Endothelial cell of umbilical vein (primary cell): ENCODE results near the gene SMC4. TPM values are rescaled to one million over a fixed set of nuclear protein-coding genes. Genes with fewer than 3 reads are reported as not detected.

Experiments used
- BruUV-seq: library from RNA; stranded (reverse); fragments of 400-500 nt; replicated peaks from 2 replicates; lab custom pipeline; 2021; lab: Mats Ljungman, UMichigan
- CTCF ChIA-PET: fragments of 300-600, 350-600 bp; sonication (Branson Sonifier 250); formaldehyde crosslinking; loops from one replicate; lab custom pipeline; 2021; ENCODE audit warnings: antibody characterized with exemption, inconsistent platforms; lab: Charles Lee
- POLR2A ChIA-PET: fragments of 300-600, 350-600 bp; sonication (Branson Sonifier 250); formaldehyde crosslinking; loops from one replicate; lab custom pipeline; 2021; ENCODE audit warnings: antibody characterized with exemption, inconsistent platforms; lab: Charles Lee
- DNase-seq: peaks from one replicate; pipeline ENCODE4 v3.0.0-alpha.2; 2011; ENCODE audit warnings: low read depth, low spot score
- FAIRE-seq: peaks from 2 replicates; lab custom pipeline; 2011; peaks lifted over from hg19 to GRCh38; lab: Jason Lieb, UNC
- H2AFZ ChIP-seq: 2 replicates; pipeline ENCODE4 v1.6.0; 2012; ENCODE audit warnings: low read depth, low read length, control low read depth, inconsistent platforms
- H3K27ac ChIP-seq: 2 replicates; pipeline ENCODE4 v1.5.1; 2011; ENCODE audit warnings: low read depth, mild to moderate bottlenecking, control low read depth, low read length, moderate library complexity; ENCODE audit not compliant: insufficient read depth
- H3K27me3 ChIP-seq, 2 experiments: 2 replicates each; pipeline versions ENCODE4 v1.6.0 to v1.6.1; 2011; ENCODE audit warnings: low read length in 2 of 2, mixed read lengths in 1 of 2; ENCODE audit not compliant: control insufficient read depth in 2 of 2, insufficient read depth in 2 of 2
- H3K36me3 ChIP-seq, 2 experiments: 2 replicates in 1 of 2; 3 replicates in 1 of 2; pipeline ENCODE4 v1.5.1; 2011; ENCODE audit warnings: low read length in 2 of 2, mild to moderate bottlenecking in 1 of 2, moderate library complexity in 1 of 2; ENCODE audit not compliant: control insufficient read depth in 2 of 2, insufficient read depth in 2 of 2; ENCODE audit errors: extremely low read depth in 1 of 2
- H3K4me1 ChIP-seq: 3 replicates; pipeline ENCODE4 v1.5.1; 2011; ENCODE audit warnings: mild to moderate bottlenecking, low read length; ENCODE audit not compliant: control insufficient read depth, insufficient read depth; ENCODE audit errors: extremely low read depth
- H3K4me2 ChIP-seq: 2 replicates; pipeline ENCODE4 v1.6.1; 2011; ENCODE audit warnings: low read length, control low read depth, mixed read lengths; ENCODE audit not compliant: insufficient read depth
- H3K4me3 ChIP-seq, 3 experiments: fragments of 200-600 bp in 1 of 3; sonication (generic), shearing (Covaris generic) in 1 of 3; replicated peaks in 1 of 3; 2 replicates each; pipeline ENCODE4 v1.5.1; 2011 to 2016; ENCODE audit warnings: control low read depth in 3 of 3, low read length in 3 of 3, mild to moderate bottlenecking in 2 of 3, inconsistent platforms in 1 of 3, low read depth in 1 of 3, moderate library complexity in 1 of 3; ENCODE audit not compliant: insufficient read depth in 1 of 3
- H3K79me2 ChIP-seq: 2 replicates; pipeline ENCODE4 v1.6.0; 2012; ENCODE audit warnings: low read length, inconsistent platforms; ENCODE audit not compliant: control insufficient read depth, insufficient read depth
- H3K9ac ChIP-seq: replicated peaks from 2 replicates; pipeline ENCODE3; 2011; ENCODE audit warnings: low read length, control low read depth; ENCODE audit not compliant: insufficient read depth; ENCODE audit errors: extremely low read depth
- H3K9me1 ChIP-seq: replicated peaks from 3 replicates; pipeline ENCODE4 v1.6.0; 2011; ENCODE audit warnings: mild to moderate bottlenecking, low read length; ENCODE audit not compliant: control insufficient read depth, insufficient read depth; ENCODE audit errors: extremely low read depth
- H3K9me3 ChIP-seq: replicated peaks from 2 replicates; pipeline ENCODE4 v1.5.1; 2012; ENCODE audit warnings: low read length, inconsistent platforms; ENCODE audit not compliant: control insufficient read depth, insufficient read depth
- H4K20me1 ChIP-seq: replicated peaks from 2 replicates; pipeline ENCODE3; 2011; ENCODE audit warnings: mild to moderate bottlenecking, low read length; ENCODE audit not compliant: control insufficient read depth, insufficient read depth; ENCODE audit errors: extremely low read depth
- CTCF ChIP-seq, 2 donors: IDR thresholded peaks; 1 replicate in 1 of 2; 2 replicates in 1 of 2; pipeline ENCODE4 v1.5.1; 2011; ENCODE audit warnings: low read length in 2 of 2, mild to moderate bottlenecking in 2 of 2, moderate library complexity in 2 of 2, control low read depth in 1 of 2, inconsistent platforms in 1 of 2, low read depth in 1 of 2; ENCODE audit not compliant: insufficient read depth in 1 of 2; ENCODE audit errors: extremely low read depth in 1 of 2
- EZH2 ChIP-seq: IDR thresholded peaks from 2 replicates; pipeline ENCODE4 v1.6.1; 2012; ENCODE audit warnings: borderline replicate concordance, low read depth, mild to moderate bottlenecking, moderate library complexity, low read length, inconsistent platforms; ENCODE audit not compliant: severe bottlenecking
- FOS ChIP-seq: IDR thresholded peaks from 2 replicates; pipeline ENCODE4 v1.6.1; 2011; ENCODE audit warnings: mild to moderate bottlenecking, low read length, moderate library complexity, borderline replicate concordance; ENCODE audit not compliant: insufficient read depth
- GATA2 ChIP-seq: IDR thresholded peaks from 2 replicates; pipeline ENCODE4 v1.7.0; 2011; ENCODE audit warnings: low read depth, mild to moderate bottlenecking, moderate library complexity, mixed read lengths, low read length; ENCODE audit not compliant: insufficient read length, insufficient read depth
- JUN ChIP-seq: IDR thresholded peaks from 2 replicates; pipeline ENCODE4 v1.6.1; 2011; ENCODE audit warnings: borderline replicate concordance, low read depth; ENCODE audit not compliant: insufficient read length, insufficient read depth
- MAX ChIP-seq: IDR thresholded peaks from 2 replicates; pipeline ENCODE4 v1.6.1; 2011; ENCODE audit not compliant: insufficient read depth, insufficient read length
- MYC ChIP-seq: IDR thresholded peaks from one replicate; pipeline ENCODE4 v1.6.1; 2011; ENCODE audit warnings: mild to moderate bottlenecking, low read depth, low read length
- POLR2A ChIP-seq: IDR thresholded peaks from 2 replicates; pipeline ENCODE4 v1.6.1; 2012; ENCODE audit warnings: low read depth, mild to moderate bottlenecking, control low read depth, low read length
- POLR2AphosphoS5 ChIP-seq: IDR thresholded peaks from 2 replicates; pipeline ENCODE4 v1.6.1; 2012; ENCODE audit warnings: low read depth, mild to moderate bottlenecking, control low read depth, low read length, moderate library complexity; ENCODE audit not compliant: insufficient read depth
- dilution Hi-C: fragments of 300-500 bp; cut with MboI; formaldehyde crosslinking; loops from one replicate; pipeline ENCODE4 v1.15.0; 2019; ENCODE audit warnings: low sequenced_read_pairs; ENCODE audit not compliant: extremely low pct_ligation_motif_present
- intact Hi-C: fragments of 100-400 bp; cut with micrococcal nuclease; formaldehyde crosslinking; loops from one replicate; pipeline ENCODE4 v1.10.0; 2022
- polyA plus RNA-seq, 4 experiments: library from polyadenylated mRNA; depleted of rRNA in 3 of 4; stranded (reverse) in 3 of 4; unstranded in 1 of 4; fragments of >200 nt; gene quantifications; 2 replicates each; pipeline versions ENCODE4 v1.2.1 to v1.2.3, GENCODE V29; 2011 to 2012; ENCODE audit warnings: missing spikeins in 1 of 4
- total RNA-seq: library from RNA; stranded (reverse); gene quantifications from 2 replicates; pipeline ENCODE4 v1.2.3, GENCODE V29; 2021

The SMC4 gene
- total and polyA plus RNA-seq, 2 donors (not counting 3 experiments of a cell fraction or from before 2014, with no cell fraction given) = 32.1 to 153 TPM

- no peak overlapping the region for H3K9ac ChIP-seq
- ChIA-PET CTCF (interaction anchor here (0.6 to 4.1 kb wide), 5 partner anchors 8 to 377 kb away, joined by 3 to 34 read pairs (median 5); partner anchors contain the start of gene SMC4), POLR2A (interaction anchor here (0.6 to 0.9 kb wide), 2 partner anchors 7 to 660 kb away, joined by 3 read pairs; no protein-coding TSS in a partner anchor)
- no TSS peak for BruUV-seq
- H3K4me1 ChIP-seq = peaks cover 7% of the 10 kb centered on the region
- H3K36me3 ChIP-seq = peaks cover 0 to 25% of the 10 kb centered on the region in 2 experiments
- intact Hi-C loops (loop anchor here (5.0 to 10.0 kb wide), 4 partner anchors 183 to 555 kb away; partner anchors contain the start of gene C3orf80), dilution Hi-C loops (no loop called here)
- TF ChIP-seq FOS = no peak
- no peak for TF ChIP-seq MYC
- no peak for TF ChIP-seq POLR2AphosphoS5
- no peak for TF ChIP-seq EZH2
- TF ChIP-seq CTCF (IDR thresholded peaks at IDR 0.05; ENCODE audit: extremely low read depth in 1 of 2, insufficient read depth in 1 of 2, low read depth in 1 of 2, low read length in 2 of 2) = no peak
- TF ChIP-seq POLR2A = no peak
- TF ChIP-seq JUN = no peak
- TF ChIP-seq MAX = no peak
- TF ChIP-seq GATA2 = no peak
- H3K27me3 ChIP-seq = no peaks in the 10 kb centered on the region
- peaks cover 80% of the 10 kb centered on the region for H3K79me2 ChIP-seq
- H3K4me2 ChIP-seq = no peak overlapping the region
- H3K9me3 ChIP-seq = no peaks in the 10 kb centered on the region
- H4K20me1 ChIP-seq = no peaks in the 10 kb centered on the region
- no peaks in the 10 kb centered on the region for H3K9me1 ChIP-seq
- no peak overlapping the region for H2AFZ ChIP-seq
- H3K4me3 ChIP-seq = no peak overlapping the region
- DNase-seq (peak; percentile 44), FAIRE-seq (no peak)
- H3K27ac ChIP-seq = no peak overlapping the region
These were observed 10.6 kb downstream of the SMC4 start for GRCh38 chr3:160409812-160410610.
